A172 (cell line): ENCODE measurements around the gene GPR137B. TPM values are rescaled to one million over a fixed set of nuclear protein-coding genes. Genes with fewer than 3 reads are reported as not detected.

Experiments used
- DNase-seq: peaks from one replicate; pipeline ENCODE4 v3.0.0-alpha.2; 2015; ENCODE audit warnings: low spot score
- total RNA-seq: library from RNA; depleted of rRNA; stranded (reverse); fragments of >200 nt; shearing (Covaris generic); gene quantifications from 2 replicates; pipeline ENCODE4 v1.2.3, GENCODE V29; 2014

GPR137B gene
- total RNA-seq, 1 experiment from 2014 or later = 10.3 TPM

GRCh38 chr1:236113324-236114032 is 28.9 kb upstream of the GPR137B start:
- DNase-seq = no peak

- DNase-seq = no peak
Measured at GRCh38 chr1:236114076-236114747, 28.1 kb upstream of the GPR137B start.

GRCh38 chr1:236117710-236118109 is 24.6 kb upstream of the GPR137B start:
- no peak for DNase-seq

- no peak for DNase-seq
Measured at GRCh38 chr1:236119943-236120484, 22.3 kb upstream of the GPR137B start.

GRCh38 chr1:236120721-236121153 is 21.6 kb upstream of the GPR137B start:
- no peak for DNase-seq

GRCh38 chr1:236122176-236122575 is 20.2 kb upstream of the GPR137B start:
- DNase-seq = no peak

- DNase-seq = no peak
Measured at GRCh38 chr1:236123563-236123962, 18.8 kb upstream of the GPR137B start.

- no peak for DNase-seq
Measured at GRCh38 chr1:236124965-236125364, 17.4 kb upstream of the GPR137B start.

GRCh38 chr1:236127045-236127444 is 15.3 kb upstream of the GPR137B start:
- DNase-seq = no peak

GRCh38 chr1:236128646-236129178 is 13.6 kb upstream of the GPR137B start:
- DNase-seq = no peak

- no peak for DNase-seq
Measured at GRCh38 chr1:236129306-236129705, 13.0 kb upstream of the GPR137B start.

- DNase-seq = no peak
Measured at GRCh38 chr1:236130372-236130771, 12.0 kb upstream of the GPR137B start.

GRCh38 chr1:236131916-236132315 is 10.4 kb upstream of the GPR137B start:
- DNase-seq = no peak

GRCh38 chr1:236132420-236133046 is 9.8 kb upstream of the GPR137B start:
- DNase-seq = no peak

GRCh38 chr1:236133339-236133738 is 9.0 kb upstream of the GPR137B start:
- no peak for DNase-seq

- DNase-seq = no peak
Measured at GRCh38 chr1:236133802-236134201, 8.5 kb upstream of the GPR137B start.

GRCh38 chr1:236137285-236137852 is 5.0 kb upstream of the GPR137B start:
- DNase-seq = no peak

- DNase-seq = no peak
Measured at GRCh38 chr1:236139495-236139894, 2.8 kb upstream of the GPR137B start.

- no peak for DNase-seq
Measured at GRCh38 chr1:236140705-236141446, 1.5 kb upstream of the GPR137B start.

GRCh38 chr1:236141447-236142252 is 689 bp upstream of the GPR137B start:
- peak; percentile 28 for DNase-seq
